ENCODE measurements around the gene PLCH1.

DNA sequence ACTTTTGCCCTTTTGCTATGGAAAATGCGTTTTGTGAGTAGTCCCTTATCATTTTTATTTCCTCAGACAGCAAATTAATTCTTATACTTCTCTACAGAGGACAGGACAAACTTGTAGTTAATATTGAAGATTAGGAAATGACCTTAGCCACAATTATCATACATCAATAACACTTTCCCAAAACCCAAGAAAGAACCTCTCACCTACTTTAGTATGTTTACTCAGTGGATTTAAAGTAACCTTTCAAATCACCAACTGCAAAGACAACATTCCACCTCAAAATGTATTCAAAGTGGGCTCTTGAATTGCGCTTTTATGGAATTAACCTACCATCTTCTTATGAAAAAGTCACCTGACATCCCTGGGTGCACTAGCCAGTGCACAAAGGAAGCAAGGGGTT is 107.3 kb downstream of the PLCH1 start:
- TF ChIP-seq EZH2phosphoT487 (IDR thresholded peaks at IDR 0.05; ENCODE audit: low read depth), result no peak
- TF ChIP-seq, protein P1, sequence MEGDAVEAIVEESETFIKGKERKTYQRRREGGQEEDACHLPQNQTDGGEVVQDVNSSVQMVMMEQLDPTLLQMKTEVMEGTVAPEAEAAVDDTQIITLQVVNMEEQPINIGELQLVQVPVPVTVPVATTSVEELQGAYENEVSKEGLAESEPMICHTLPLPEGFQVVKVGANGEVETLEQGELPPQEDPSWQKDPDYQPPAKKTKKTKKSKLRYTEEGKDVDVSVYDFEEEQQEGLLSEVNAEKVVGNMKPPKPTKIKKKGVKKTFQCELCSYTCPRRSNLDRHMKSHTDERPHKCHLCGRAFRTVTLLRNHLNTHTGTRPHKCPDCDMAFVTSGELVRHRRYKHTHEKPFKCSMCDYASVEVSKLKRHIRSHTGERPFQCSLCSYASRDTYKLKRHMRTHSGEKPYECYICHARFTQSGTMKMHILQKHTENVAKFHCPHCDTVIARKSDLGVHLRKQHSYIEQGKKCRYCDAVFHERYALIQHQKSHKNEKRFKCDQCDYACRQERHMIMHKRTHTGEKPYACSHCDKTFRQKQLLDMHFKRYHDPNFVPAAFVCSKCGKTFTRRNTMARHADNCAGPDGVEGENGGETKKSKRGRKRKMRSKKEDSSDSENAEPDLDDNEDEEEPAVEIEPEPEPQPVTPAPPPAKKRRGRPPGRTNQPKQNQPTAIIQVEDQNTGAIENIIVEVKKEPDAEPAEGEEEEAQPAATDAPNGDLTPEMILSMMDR (IDR thresholded peaks at IDR 0.05; ENCODE audit: low read depth, low read length), result no peak
